Activated CD4-positive, alpha-beta T cell treated with anti-CD3 and anti-CD28 coated beads, Interleukin-2, amount 10 ng/mL, durations not matched to agents 7 days and 5 days (primary cell): ENCODE measurements around the gene NTM. TPM values are rescaled to one million over a fixed set of nuclear protein-coding genes. Genes with fewer than 3 reads are reported as not detected.

ENCODE experiments used
- CTCF ChIA-PET: fragments of 350-600 bp; sonication (Branson Sonifier 250); formaldehyde crosslinking; loops from one replicate; lab custom pipeline; 2021; ENCODE audit warnings: antibody characterized with exemption; lab: Charles Lee
- POLR2A ChIA-PET: fragments of 350-600 bp; sonication (Branson Sonifier 250); formaldehyde crosslinking; loops from one replicate; lab custom pipeline; 2021; ENCODE audit warnings: antibody characterized with exemption; lab: Charles Lee
- DNase-seq: peaks from one replicate; pipeline ENCODE4 v3.0.0-alpha.2; 2020
- H3K27ac Mint-ChIP-seq: one replicate; pipeline ENCODE4 v1.8.0; 2021; ENCODE audit warnings: mild to moderate bottlenecking, moderate library complexity, mixed read lengths
- H3K27me3 Mint-ChIP-seq: one replicate; pipeline ENCODE4 v1.8.0; 2021; ENCODE audit warnings: mixed read lengths
- H3K36me3 Mint-ChIP-seq: one replicate; pipeline ENCODE4 v1.8.0; 2021; ENCODE audit warnings: low read depth, mixed read lengths
- H3K4me1 Mint-ChIP-seq: one replicate; pipeline ENCODE4 v1.8.0; 2021; ENCODE audit warnings: mixed read lengths
- H3K4me3 Mint-ChIP-seq: one replicate; pipeline ENCODE4 v1.8.0; 2021; ENCODE audit warnings: mild to moderate bottlenecking, moderate library complexity, mixed read lengths
- H3K9me3 Mint-ChIP-seq: one replicate; pipeline ENCODE4 v1.8.0; 2021; ENCODE audit warnings: mixed read lengths
- total RNA-seq, 2 experiments: library from RNA; stranded (reverse); gene quantifications; one replicate each; pipeline ENCODE4 v1.2.3, GENCODE V29; 2021

NTM gene
- total RNA-seq, 2 experiments from 2014 or later = not detected

DNA sequence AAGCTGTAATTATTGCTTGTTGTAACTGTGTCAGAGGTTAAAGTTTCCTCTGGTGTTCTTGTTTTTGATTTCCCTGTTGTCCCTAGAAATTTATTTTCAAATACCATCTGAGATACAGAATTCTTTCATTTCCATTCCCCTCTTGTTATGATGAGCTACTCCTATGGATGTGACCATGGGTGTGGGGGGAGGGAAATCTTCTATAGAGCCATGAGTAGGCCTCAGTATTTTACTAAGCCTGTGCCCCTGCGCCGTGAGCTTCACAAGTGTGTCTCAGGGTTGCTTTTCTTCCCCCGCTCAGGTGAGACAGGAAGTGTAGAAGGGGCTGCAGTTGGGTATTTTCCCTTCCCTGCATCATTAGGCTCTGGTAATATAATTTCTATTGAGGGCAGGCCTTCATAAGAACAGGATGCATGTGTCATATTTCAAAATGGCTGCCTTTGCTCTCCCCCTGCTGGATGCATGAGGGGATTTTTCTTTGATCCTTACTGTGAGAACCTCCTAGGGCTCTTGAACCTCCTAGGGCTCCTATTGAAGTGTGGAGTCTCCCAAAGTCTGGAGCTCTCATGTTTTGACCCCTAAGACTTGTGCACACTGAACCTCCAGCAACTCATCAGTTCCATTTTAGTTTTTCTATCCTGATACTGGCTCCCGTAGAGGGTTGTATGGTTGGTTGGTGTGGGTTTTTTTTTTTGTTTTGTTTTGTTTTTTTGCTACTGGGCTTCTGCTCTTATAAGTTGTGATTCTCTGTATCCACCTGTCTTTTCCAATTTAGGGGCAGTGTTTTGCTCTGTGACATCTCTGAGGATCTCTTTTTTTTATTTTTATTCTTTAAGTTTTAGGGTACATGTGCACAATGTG, 658.2 kb downstream of the NTM start:
- DNase-seq = peak; percentile 7
- Mint-ChIP-seq H3K27ac (no peak overlapping the region), H3K36me3 (no peaks in the 10 kb centered on the region), H3K4me3 (no peak overlapping the region), H3K9me3 (no peaks in the 10 kb centered on the region), H3K4me1 (no peaks in the 10 kb centered on the region), H3K27me3 (no peaks in the 10 kb centered on the region)
- CTCF ChIA-PET = no interaction called here
- POLR2A ChIA-PET = no interaction called here

DNA sequence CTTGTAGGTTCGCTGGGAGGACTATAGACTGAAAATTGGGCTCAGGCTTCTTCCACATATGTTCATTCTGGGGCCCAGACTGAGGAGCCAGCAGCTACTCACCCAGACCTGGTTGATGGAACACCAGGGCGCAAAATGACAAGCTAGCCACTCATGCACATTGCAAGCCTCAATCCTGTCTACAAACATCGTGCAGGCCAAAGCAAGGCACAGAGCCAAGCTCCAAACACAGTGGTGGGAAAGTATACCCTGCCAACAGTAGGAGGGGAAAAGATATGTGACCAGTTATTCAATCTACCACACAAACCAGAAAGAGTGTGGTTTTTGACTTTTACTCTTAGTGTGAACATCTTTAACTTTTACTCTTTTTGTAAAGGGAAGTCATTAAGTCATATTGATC, 660.5 kb downstream of the NTM start:
- POLR2A ChIA-PET = no interaction called here
- Mint-ChIP-seq H3K4me1 (no peaks in the 10 kb centered on the region), H3K9me3 (no peaks in the 10 kb centered on the region), H3K27ac (no peak overlapping the region), H3K4me3 (no peak overlapping the region), H3K27me3 (no peaks in the 10 kb centered on the region), H3K36me3 (no peaks in the 10 kb centered on the region)
- DNase-seq = no peak
- CTCF ChIA-PET = no interaction called here

DNA sequence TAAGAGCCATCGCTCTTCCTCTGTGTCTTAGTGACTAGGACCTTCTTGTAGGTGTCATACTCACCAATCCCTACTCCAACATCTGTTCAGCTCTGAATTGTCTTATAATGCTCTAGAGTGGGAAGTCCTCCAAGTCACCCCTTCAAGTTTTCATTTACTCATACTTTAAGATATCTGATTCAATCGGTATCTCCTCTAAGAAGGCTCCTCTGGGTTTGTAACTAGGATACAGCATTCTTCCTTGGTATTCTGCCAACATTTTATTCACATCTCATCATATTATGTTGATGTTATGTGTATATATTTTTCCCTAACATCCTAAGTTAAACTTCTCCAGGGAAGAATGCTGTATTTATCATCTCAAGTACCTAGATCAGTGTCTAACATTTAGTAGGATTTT, 662.1 kb downstream of the NTM start:
- no peak overlapping the region for H3K4me3 Mint-ChIP-seq
- H3K27me3 Mint-ChIP-seq = no peaks in the 10 kb centered on the region
- no peaks in the 10 kb centered on the region for H3K9me3 Mint-ChIP-seq
- H3K36me3 Mint-ChIP-seq = no peaks in the 10 kb centered on the region
- no peaks in the 10 kb centered on the region for H3K4me1 Mint-ChIP-seq
- CTCF ChIA-PET = no interaction called here
- no peak for DNase-seq
- H3K27ac Mint-ChIP-seq = no peak overlapping the region
- POLR2A ChIA-PET = no interaction called here

DNA sequence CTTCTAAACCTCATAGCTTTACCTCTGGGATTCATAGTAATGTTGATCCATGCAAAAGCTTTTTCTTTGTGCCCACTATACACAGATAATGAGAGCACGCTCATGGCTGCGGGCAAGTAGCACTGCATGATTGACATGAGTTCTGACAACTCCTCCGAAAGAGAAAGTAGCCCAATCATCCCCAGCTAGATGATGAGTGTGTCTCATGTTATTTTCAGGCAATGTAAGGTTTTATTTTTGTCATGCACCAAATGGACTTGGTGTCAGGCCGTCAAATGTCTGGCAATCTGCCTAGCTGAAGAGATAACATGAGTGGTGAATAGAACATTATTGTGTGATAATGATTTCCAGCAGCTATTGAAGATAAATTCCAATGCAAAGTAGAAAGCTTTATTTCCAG, 662.6 kb downstream of the NTM start:
- DNase-seq = no peak
- H3K36me3 Mint-ChIP-seq = no peaks in the 10 kb centered on the region
- POLR2A ChIA-PET = no interaction called here
- no peaks in the 10 kb centered on the region for H3K27me3 Mint-ChIP-seq
- H3K4me3 Mint-ChIP-seq = no peak overlapping the region
- no peaks in the 10 kb centered on the region for H3K9me3 Mint-ChIP-seq
- CTCF ChIA-PET = no interaction called here
- H3K27ac Mint-ChIP-seq = no peak overlapping the region
- H3K4me1 Mint-ChIP-seq = no peaks in the 10 kb centered on the region

DNA sequence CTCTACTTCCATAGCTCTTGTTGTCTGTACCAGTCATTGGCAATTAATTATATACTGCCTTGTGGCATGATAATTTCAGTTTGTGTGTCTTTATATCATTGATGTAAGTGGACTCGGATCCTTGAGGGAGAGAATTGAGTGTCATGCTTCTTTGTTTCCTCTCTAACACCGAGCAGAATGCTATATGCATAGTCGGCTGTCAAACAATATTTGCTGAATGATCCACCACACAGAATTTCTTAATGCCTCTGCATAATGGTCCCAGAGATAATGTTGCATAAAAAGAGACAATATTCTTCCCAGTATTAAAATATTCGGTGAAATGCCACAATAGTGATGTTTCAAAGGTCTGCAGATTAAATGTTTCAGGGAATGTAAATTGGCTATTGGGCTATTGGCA, 664.8 kb downstream of the NTM start:
- H3K9me3 Mint-ChIP-seq = no peaks in the 10 kb centered on the region
- no peak overlapping the region for H3K4me3 Mint-ChIP-seq
- DNase-seq = no peak
- H3K27me3 Mint-ChIP-seq = no peaks in the 10 kb centered on the region
- H3K4me1 Mint-ChIP-seq = no peaks in the 10 kb centered on the region
- POLR2A ChIA-PET = no interaction called here
- CTCF ChIA-PET = no interaction called here
- H3K36me3 Mint-ChIP-seq = no peaks in the 10 kb centered on the region
- no peak overlapping the region for H3K27ac Mint-ChIP-seq

DNA sequence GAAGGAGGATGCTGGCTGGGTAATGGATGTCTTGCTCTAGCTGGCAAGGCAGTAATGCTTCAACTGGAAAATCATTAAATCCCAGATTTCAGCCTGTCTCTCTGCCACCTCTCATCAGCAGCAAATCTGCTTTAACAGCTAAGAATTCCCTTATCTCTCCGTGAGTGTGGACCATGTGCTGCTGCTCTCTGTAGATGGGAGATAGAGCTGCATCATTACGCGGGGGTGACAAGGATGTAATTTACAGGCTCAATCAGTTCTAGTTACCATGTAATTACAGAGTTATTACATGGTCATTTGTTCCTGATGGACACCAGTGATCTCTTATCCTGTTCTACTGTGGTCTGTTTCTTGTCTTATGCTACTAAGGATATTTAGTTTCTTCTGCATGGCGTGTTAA, 665.4 kb downstream of the NTM start:
- Mint-ChIP-seq H3K36me3 (no peaks in the 10 kb centered on the region), H3K27ac (no peak overlapping the region), H3K27me3 (no peaks in the 10 kb centered on the region), H3K9me3 (no peaks in the 10 kb centered on the region), H3K4me1 (no peaks in the 10 kb centered on the region), H3K4me3 (no peak overlapping the region)
- ChIA-PET CTCF (no interaction called here), POLR2A (no interaction called here)
- no peak for DNase-seq

DNA sequence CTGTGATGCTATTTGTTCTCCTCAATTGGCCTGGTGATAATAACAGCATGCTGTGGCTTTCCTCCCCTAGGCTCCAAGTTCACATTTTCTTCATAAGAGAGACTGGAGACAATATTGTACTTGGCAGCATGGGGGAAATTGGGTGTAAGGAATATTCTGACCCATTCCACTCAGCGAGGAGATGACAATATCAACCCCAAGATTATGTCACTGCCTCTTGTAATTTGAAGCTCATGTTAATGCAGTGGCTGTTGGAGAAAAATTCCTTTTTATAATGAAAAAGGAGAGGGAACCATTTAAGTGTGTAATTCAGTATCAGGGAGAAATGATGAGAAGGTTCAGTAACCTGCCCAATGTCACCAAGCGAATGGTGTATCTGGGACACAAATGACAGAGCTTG, 665.8 kb downstream of the NTM start:
- POLR2A ChIA-PET = no interaction called here
- Mint-ChIP-seq H3K4me3 (no peak overlapping the region), H3K27me3 (no peaks in the 10 kb centered on the region)

DNA sequence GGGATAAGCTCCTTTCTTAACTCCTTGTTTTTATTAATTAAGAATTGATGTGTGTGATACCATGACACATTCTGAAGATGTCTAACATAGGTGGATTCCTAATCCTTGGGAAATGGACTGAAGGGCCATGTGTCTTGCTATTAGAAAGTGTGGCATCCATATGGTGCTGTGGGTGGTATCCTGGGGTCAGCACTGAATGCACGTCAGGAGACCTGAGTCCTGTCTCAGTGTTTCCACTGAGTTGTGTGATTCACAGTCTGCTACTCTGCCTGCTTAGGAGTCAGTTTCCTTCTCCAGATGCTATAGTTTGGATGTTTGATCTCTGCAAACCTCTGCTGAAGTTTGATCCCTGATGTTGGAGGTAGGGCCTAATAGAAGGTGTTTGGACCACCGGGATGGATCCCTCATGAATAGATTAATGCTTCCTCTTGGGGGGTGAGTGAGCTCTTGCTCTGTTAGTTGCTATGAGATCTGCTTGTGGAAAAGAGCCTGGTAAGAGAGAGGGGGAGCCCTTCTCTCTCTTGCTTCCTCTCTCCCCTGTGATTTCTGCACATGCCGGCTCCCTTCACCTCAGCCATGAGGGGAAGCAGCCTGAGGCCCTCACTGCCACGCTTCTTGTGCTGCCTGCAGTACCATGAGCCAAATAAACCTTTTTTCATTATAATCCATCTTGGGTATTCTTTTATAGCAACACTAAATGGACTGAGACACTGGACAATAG, 666.5 kb downstream of the NTM start:
- Mint-ChIP-seq H3K4me1 (no peaks in the 10 kb centered on the region), H3K27ac (no peak overlapping the region), H3K4me3 (no peak overlapping the region), H3K36me3 (no peaks in the 10 kb centered on the region), H3K9me3 (no peaks in the 10 kb centered on the region), H3K27me3 (no peaks in the 10 kb centered on the region)
- POLR2A ChIA-PET = no interaction called here
- CTCF ChIA-PET = no interaction called here
- no peak for DNase-seq

More for the DNA sequence above, 665.8 kb downstream of the NTM start:
- CTCF ChIA-PET = no interaction called here
- H3K4me1 Mint-ChIP-seq = no peaks in the 10 kb centered on the region
- no peaks in the 10 kb centered on the region for H3K36me3 Mint-ChIP-seq
- no peaks in the 10 kb centered on the region for H3K9me3 Mint-ChIP-seq
- no peak for DNase-seq
- H3K27ac Mint-ChIP-seq = no peak overlapping the region

DNA sequence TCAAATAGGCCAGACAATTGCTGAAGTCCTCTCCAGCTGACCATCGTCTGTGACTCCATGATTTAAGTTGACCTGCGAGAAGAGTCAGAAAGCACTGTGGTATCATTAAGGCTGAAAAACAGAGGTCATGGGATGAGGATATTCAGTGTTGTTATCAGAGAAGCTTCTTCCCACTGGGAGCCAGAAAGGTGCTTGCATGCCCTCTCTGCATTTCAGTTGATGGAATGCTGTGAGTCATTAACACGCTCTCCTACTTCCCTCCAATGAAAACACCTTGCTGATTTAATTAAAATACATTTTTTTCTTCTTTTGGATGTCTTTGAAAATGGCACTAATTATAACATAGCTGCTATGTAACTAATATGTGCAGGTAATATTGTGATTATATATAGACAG, 667.0 kb downstream of the NTM start:
- DNase-seq = no peak
- Mint-ChIP-seq H3K4me3 (no peak overlapping the region), H3K27ac (no peak overlapping the region), H3K27me3 (no peaks in the 10 kb centered on the region), H3K36me3 (no peaks in the 10 kb centered on the region), H3K9me3 (no peaks in the 10 kb centered on the region), H3K4me1 (no peaks in the 10 kb centered on the region)
- ChIA-PET CTCF (no interaction called here), POLR2A (no interaction called here)

DNA sequence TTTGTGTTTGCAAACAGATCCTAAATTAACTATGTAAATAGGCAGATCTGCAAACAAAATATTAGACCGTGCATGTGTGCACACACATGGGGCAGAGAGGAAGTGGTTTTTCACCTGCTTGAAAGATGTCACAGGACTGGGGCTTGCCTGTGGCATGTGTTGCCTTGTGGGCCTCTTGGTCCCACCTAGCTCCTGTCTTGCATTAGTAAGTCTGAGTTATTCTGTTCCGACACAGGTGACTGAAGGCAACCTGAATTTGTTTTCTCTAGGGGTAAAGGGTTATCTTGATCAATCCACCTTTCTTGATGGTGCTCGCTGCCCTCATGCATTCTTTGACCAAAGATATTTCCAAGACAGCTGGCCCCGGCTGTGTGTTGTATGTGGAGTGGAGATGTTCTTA, 667.5 kb downstream of the NTM start:
- Mint-ChIP-seq H3K27me3 (no peaks in the 10 kb centered on the region), H3K4me1 (no peaks in the 10 kb centered on the region), H3K36me3 (no peaks in the 10 kb centered on the region), H3K9me3 (peaks cover 2% of the 10 kb centered on the region), H3K27ac (no peak overlapping the region), H3K4me3 (no peak overlapping the region)
- ChIA-PET CTCF (no interaction called here), POLR2A (no interaction called here)
- no peak for DNase-seq

DNA sequence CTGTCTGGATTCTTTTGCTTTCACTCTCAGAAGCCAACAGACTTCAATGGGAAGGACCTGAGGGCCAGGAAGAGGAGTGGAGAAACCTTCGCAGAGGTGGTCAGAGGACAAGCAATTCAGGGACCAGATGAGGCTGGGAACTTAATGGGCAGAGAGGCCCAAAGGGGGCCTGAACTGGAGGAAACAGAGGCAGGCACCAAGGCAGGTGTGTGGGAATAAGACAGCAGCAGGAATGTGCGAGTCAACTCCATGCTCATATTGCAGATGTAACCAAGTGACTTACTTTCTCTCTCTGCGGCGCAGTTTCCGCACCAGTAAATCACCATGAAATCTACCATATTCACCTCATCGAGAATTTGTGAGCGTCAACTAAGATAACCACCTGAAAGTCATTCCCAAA, 669.1 kb downstream of the NTM start:
- Mint-ChIP-seq H3K27ac (no peak overlapping the region), H3K36me3 (no peaks in the 10 kb centered on the region), H3K27me3 (no peaks in the 10 kb centered on the region), H3K4me1 (no peaks in the 10 kb centered on the region), H3K9me3 (peaks cover 2% of the 10 kb centered on the region), H3K4me3 (no peak overlapping the region)
- POLR2A ChIA-PET = no interaction called here
- DNase-seq = no peak
- CTCF ChIA-PET = no interaction called here

DNA sequence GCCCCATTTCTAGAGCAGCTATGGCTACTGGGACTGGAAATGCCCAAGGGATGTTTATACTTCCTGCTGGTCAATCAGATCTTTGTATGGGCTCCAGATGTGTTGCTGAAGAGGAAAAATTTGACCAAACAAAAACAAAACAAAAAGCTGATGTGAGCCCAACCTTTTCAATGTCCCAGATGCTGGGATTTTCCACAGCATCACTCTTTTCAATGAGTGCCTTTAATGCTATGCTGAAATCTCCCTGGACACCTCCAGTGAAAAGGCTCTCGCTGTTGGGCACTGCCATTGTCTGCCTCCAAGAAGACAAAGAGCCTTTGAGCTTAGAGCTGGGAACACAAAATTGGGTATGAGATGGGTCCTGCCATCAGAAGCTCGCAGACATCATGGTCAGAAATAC, 671.9 kb downstream of the NTM start:
- H3K27me3 Mint-ChIP-seq = no peaks in the 10 kb centered on the region
- H3K36me3 Mint-ChIP-seq = no peaks in the 10 kb centered on the region
- no peak for DNase-seq
- CTCF ChIA-PET = no interaction called here
- H3K4me1 Mint-ChIP-seq = no peaks in the 10 kb centered on the region
- no peak overlapping the region for H3K27ac Mint-ChIP-seq
- peaks cover 2% of the 10 kb centered on the region for H3K9me3 Mint-ChIP-seq
- POLR2A ChIA-PET = no interaction called here
- no peak overlapping the region for H3K4me3 Mint-ChIP-seq

DNA sequence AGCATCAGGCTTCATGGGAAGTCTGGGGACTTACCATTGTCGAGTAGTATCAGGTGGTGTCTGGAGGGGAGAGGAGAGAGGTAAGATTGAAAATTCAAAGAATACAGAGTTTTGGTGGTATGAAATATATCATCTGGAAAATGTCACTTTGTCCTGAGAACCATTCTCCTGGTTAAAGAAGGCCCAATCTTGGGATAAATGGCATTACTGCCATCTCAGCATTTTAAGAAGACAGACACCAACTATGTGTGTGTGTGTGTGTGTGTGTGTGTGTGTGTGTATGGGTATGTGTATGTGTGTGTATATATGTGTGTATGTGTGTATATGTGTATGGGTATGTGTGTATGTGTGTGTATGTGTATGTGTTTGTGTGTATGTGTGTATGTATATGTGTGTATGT, 673.3 kb downstream of the NTM start:
- H3K27me3 Mint-ChIP-seq = no peaks in the 10 kb centered on the region
- no peaks in the 10 kb centered on the region for H3K4me1 Mint-ChIP-seq
- no peak for DNase-seq
- ChIA-PET CTCF (no interaction called here), POLR2A (no interaction called here)
- H3K36me3 Mint-ChIP-seq = no peaks in the 10 kb centered on the region
- peaks cover 2% of the 10 kb centered on the region for H3K9me3 Mint-ChIP-seq
- no peak overlapping the region for H3K27ac Mint-ChIP-seq
- H3K4me3 Mint-ChIP-seq = no peak overlapping the region
